H9 (cell line): ENCODE measurements around the gene ETFDH. TPM values are rescaled to one million over a fixed set of nuclear protein-coding genes. Genes with fewer than 3 reads are reported as not detected.

Experiments used
- DNase-seq: peaks from one replicate; pipeline ENCODE4 v3.0.0-alpha.2; 2017
- H2AFZ ChIP-seq: one replicate; pipeline ENCODE4 v1.6.1; 2013; ENCODE audit warnings: mild to moderate bottlenecking, low read length, control low read depth, moderate library complexity
- H2AK5ac ChIP-seq: 2 replicates; pipeline ENCODE4 v1.6.1; 2013; ENCODE audit warnings: low read length, control low read depth, mixed read lengths; ENCODE audit not compliant: insufficient read length
- H2BK120ac ChIP-seq: one replicate; pipeline ENCODE4 v1.6.1; 2013; ENCODE audit warnings: low read depth, mild to moderate bottlenecking, low read length, control low read depth, inconsistent platforms; ENCODE audit not compliant: poor library complexity, severe bottlenecking
- H2BK12ac ChIP-seq: 2 replicates; pipeline ENCODE4 v1.6.1; 2013; ENCODE audit warnings: low read length, control low read depth, mixed read lengths, low read depth; ENCODE audit not compliant: insufficient read length
- H2BK15ac ChIP-seq: 2 replicates; pipeline ENCODE4 v1.6.1; 2013; ENCODE audit warnings: low read depth, low read length, control low read depth
- H2BK20ac ChIP-seq: one replicate; pipeline ENCODE4 v1.6.1; 2013; ENCODE audit warnings: low read depth, mild to moderate bottlenecking, low read length, control low read depth, inconsistent platforms; ENCODE audit not compliant: poor library complexity, severe bottlenecking
- H2BK5ac ChIP-seq: 2 replicates; pipeline ENCODE4 v1.6.1; 2013; ENCODE audit warnings: low read length, control low read depth, mixed read lengths; ENCODE audit not compliant: insufficient read length
- H3K14ac ChIP-seq: 2 replicates; pipeline ENCODE4 v1.6.1; 2013; ENCODE audit warnings: low read length, control low read depth; ENCODE audit not compliant: insufficient read depth
- H3K18ac ChIP-seq: 2 replicates; pipeline ENCODE4 v1.6.1; 2013; ENCODE audit warnings: low read depth, mild to moderate bottlenecking, mixed read lengths, low read length, control low read depth; ENCODE audit not compliant: insufficient read length
- H3K23ac ChIP-seq: 2 replicates; pipeline ENCODE4 v1.6.1; 2013; ENCODE audit warnings: low read length, control low read depth, mixed read lengths, low read depth; ENCODE audit not compliant: insufficient read length
- H3K23me2 ChIP-seq: 2 replicates; pipeline ENCODE4 v1.6.1; 2013; ENCODE audit warnings: low read depth, mild to moderate bottlenecking, mixed read lengths, low read length, control low read depth; ENCODE audit not compliant: insufficient read length, poor library complexity, severe bottlenecking
- H3K27ac ChIP-seq: 2 replicates; pipeline ENCODE4 v1.5.1; 2013; ENCODE audit warnings: low read length, control low read depth, mixed read lengths, low read depth; ENCODE audit not compliant: insufficient read length
- H3K27me3 ChIP-seq: 2 replicates; pipeline ENCODE4 v1.6.1; 2013; ENCODE audit warnings: low read length, control low read depth, inconsistent platforms; ENCODE audit not compliant: insufficient read depth
- H3K4ac ChIP-seq: 2 replicates; pipeline ENCODE4 v1.6.1; 2013; ENCODE audit warnings: low read depth, mild to moderate bottlenecking, control low read depth, inconsistent platforms, low read length, moderate library complexity
- H3K4me1 ChIP-seq: 2 replicates; pipeline ENCODE4 v1.6.1; 2013; ENCODE audit warnings: low read length, control low read depth, inconsistent platforms; ENCODE audit not compliant: insufficient read depth
- H3K4me2 ChIP-seq: 2 replicates; pipeline ENCODE4 v1.6.1; 2013; ENCODE audit warnings: low read length, control low read depth, mixed read lengths; ENCODE audit not compliant: insufficient read length, insufficient read depth
- H3K56ac ChIP-seq: 2 replicates; pipeline ENCODE4 v1.6.1; 2013; ENCODE audit warnings: low read depth, mild to moderate bottlenecking, mixed read lengths, low read length, control low read depth; ENCODE audit not compliant: insufficient read length
- H3K79me1 ChIP-seq: 2 replicates; pipeline ENCODE4 v1.6.1; 2013; ENCODE audit warnings: low read depth, mild to moderate bottlenecking, moderate library complexity, low read length, control low read depth, inconsistent platforms; ENCODE audit not compliant: insufficient read depth, poor library complexity, severe bottlenecking
- H3K79me2 ChIP-seq: 2 replicates; pipeline ENCODE4 v1.6.1; 2013; ENCODE audit warnings: low read length, control low read depth, inconsistent platforms; ENCODE audit not compliant: insufficient read depth
- H3K9ac ChIP-seq: 2 replicates; pipeline ENCODE4 v1.6.1; 2013; ENCODE audit warnings: low read length, control low read depth, mixed read lengths; ENCODE audit not compliant: insufficient read length; ENCODE audit errors: extremely low read depth
- H3K9me3 ChIP-seq: one replicate; pipeline ENCODE4 v1.6.1; 2013; ENCODE audit warnings: low read depth, low read length, inconsistent platforms; ENCODE audit not compliant: control insufficient read depth
- H3T11ph ChIP-seq: one replicate; pipeline ENCODE4 v1.6.1; 2013; ENCODE audit warnings: mild to moderate bottlenecking, low read length, control low read depth, inconsistent platforms
- H4K20me1 ChIP-seq: one replicate; pipeline ENCODE4 v1.6.1; 2013; ENCODE audit not compliant: control insufficient read depth, insufficient read length, insufficient read depth
- H4K5ac ChIP-seq: 2 replicates; pipeline ENCODE4 v1.6.1; 2013; ENCODE audit warnings: low read depth, mild to moderate bottlenecking, mixed read lengths, low read length, control low read depth; ENCODE audit not compliant: insufficient read length
- H4K8ac ChIP-seq: replicated peaks from 2 replicates; pipeline ENCODE4 v1.6.1; 2013; ENCODE audit warnings: low read length, control low read depth, mixed read lengths, low read depth; ENCODE audit not compliant: insufficient read length
- H4K91ac ChIP-seq: 2 replicates; pipeline ENCODE4 v1.6.1; 2013; ENCODE audit warnings: low read depth, mild to moderate bottlenecking, moderate library complexity, mixed read lengths, low read length, control low read depth; ENCODE audit not compliant: insufficient read length
- H3K27ac Mint-ChIP-seq, 3 experiments: 2 replicates in 2 of 3; 3 replicates in 1 of 3; pipeline ENCODE4 v1.8.0; 2020 to 2021; ENCODE audit warnings: mixed read lengths in 3 of 3, mild to moderate bottlenecking in 1 of 3, moderate library complexity in 1 of 3
- H3K27me3 Mint-ChIP-seq: 2 replicates; pipeline ENCODE4 v1.8.0; 2021; ENCODE audit warnings: low read depth, mild to moderate bottlenecking, moderate library complexity, mixed read lengths
- H3K36me3 Mint-ChIP-seq, 3 experiments: 2 replicates in 2 of 3; 3 replicates in 1 of 3; pipeline ENCODE4 v1.8.0; 2020 to 2021; ENCODE audit warnings: low read depth in 3 of 3, mixed read lengths in 3 of 3; ENCODE audit not compliant: insufficient read depth in 1 of 3
- H3K4me1 Mint-ChIP-seq, 2 experiments: 2 replicates each; pipeline ENCODE4 v1.8.0; 2020; ENCODE audit warnings: mixed read lengths in 2 of 2
- H3K4me3 Mint-ChIP-seq, 2 experiments: 2 replicates in 1 of 2; 3 replicates in 1 of 2; pipeline ENCODE4 v1.8.0; 2020 to 2021; ENCODE audit warnings: mild to moderate bottlenecking in 2 of 2, mixed read lengths in 2 of 2, moderate library complexity in 1 of 2
- H3K9me3 Mint-ChIP-seq, 2 experiments: 2 replicates in 1 of 2; 3 replicates in 1 of 2; pipeline ENCODE4 v1.8.0; 2020; ENCODE audit warnings: mild to moderate bottlenecking in 2 of 2, mixed read lengths in 2 of 2, moderate library complexity in 1 of 2
- CTCF ChIP-seq: fragments of 200-600 bp; sonication (generic); conservative IDR thresholded peaks from 3 replicates; pipeline ENCODE4 v1.8.0; 2021; ENCODE audit warnings: antibody characterized with exemption, mild to moderate bottlenecking
- WGBS: extraction: QIAGEN DNeasy Blood & Tissue Kit; methylation state at CpG from one replicate; pipeline ENCODE4 v1.1.7; 2013; ENCODE audit warnings: missing lambda C conversion rate, low lambda C conversion rate, mixed read lengths; ENCODE audit not compliant: insufficient read length; ENCODE audit errors: extremely low coverage; 5-methylcytosine and 5-hydroxymethylcytosine counted together
- total RNA-seq: library from RNA; stranded (reverse); gene quantifications from 2 replicates; pipeline ENCODE4 v1.2.1, GENCODE V29; 2021

The ETFDH gene
- total RNA-seq, 1 experiment from 2014 or later, result 12.8 TPM

- no peaks in the 10 kb centered on the region for H4K20me1 ChIP-seq
- H2BK15ac ChIP-seq, result no peak overlapping the region
- no peak overlapping the region for H2BK120ac ChIP-seq
- H3K56ac ChIP-seq, result no peak overlapping the region
- no peak overlapping the region for H4K5ac ChIP-seq
- H2AFZ ChIP-seq, result no peak overlapping the region
- H3K27ac Mint-ChIP-seq, result no peak overlapping the region
- H4K8ac ChIP-seq, result no peak overlapping the region
- H3K4me1 ChIP-seq, result no peaks in the 10 kb centered on the region
- peak; percentile 76 for TF ChIP-seq CTCF
- WGBS, result no CpG with 5 or more reads among the region's 3 CpGs
- H3K79me1 ChIP-seq, result peaks cover 3% of the 10 kb centered on the region
- H3K27me3 ChIP-seq, result no peaks in the 10 kb centered on the region
- H3K27me3 Mint-ChIP-seq, result no peaks in the 10 kb centered on the region; the same call in none of the 2 replicates
- H3K4me3 Mint-ChIP-seq, result no peak overlapping the region
- peaks cover 21 to 34% (median 26%) of the 10 kb centered on the region in 3 experiments for H3K36me3 Mint-ChIP-seq
- no peak overlapping the region for H4K91ac ChIP-seq
- H3K9me3 Mint-ChIP-seq, result peaks cover 0 to 4% of the 10 kb centered on the region in 2 experiments; a peak in 1 of 5 replicates
- no peak overlapping the region for H3K23ac ChIP-seq
- H3K4me1 Mint-ChIP-seq, result peaks cover 10 to 13% of the 10 kb centered on the region in 2 experiments
- H3K9ac ChIP-seq, result no peak overlapping the region
- H3K18ac ChIP-seq, result no peak overlapping the region
- no peak for DNase-seq
- no peak overlapping the region for H3K4me2 ChIP-seq
- H3K79me2 ChIP-seq, result peaks cover 5% of the 10 kb centered on the region; the same call in 1 of the 2 replicates
- H2AK5ac ChIP-seq, result no peak overlapping the region
- no peak overlapping the region for H2BK12ac ChIP-seq
- peaks cover 12% of the 10 kb centered on the region for H3K23me2 ChIP-seq
- H3K27ac ChIP-seq, result no peak overlapping the region
- H2BK20ac ChIP-seq, result no peak overlapping the region
- H3K9me3 ChIP-seq, result no peaks in the 10 kb centered on the region
- H2BK5ac ChIP-seq, result no peak overlapping the region
- no peak overlapping the region for H3K4ac ChIP-seq
- H3K14ac ChIP-seq, result no peak overlapping the region
- H3T11ph ChIP-seq, result no peak overlapping the region
These were observed 4.4 kb upstream of the ETFDH start for GRCh38 chr4:158667651-158668198.
